DOHH2 (cell line): Measurements from ENCODE around the gene C7orf33.

Experiments
- CTCF ChIP-seq: fragments of 200-600 bp; sonication (generic); IDR thresholded peaks from one replicate; pipeline ENCODE4 v1.5.1; 2014; ENCODE audit warnings: antibody characterized with exemption, mild to moderate bottlenecking, low read depth, low read length; ENCODE audit not compliant: poor library complexity, severe bottlenecking
- EZH2phosphoT487 ChIP-seq: fragments of 200-600 bp; sonication (generic); IDR thresholded peaks from 2 replicates; pipeline ENCODE4 v1.6.1; 2017; ENCODE audit warnings: borderline replicate concordance, mild to moderate bottlenecking, antibody characterized with exemption, low read length, moderate library complexity, mixed read lengths

DNA sequence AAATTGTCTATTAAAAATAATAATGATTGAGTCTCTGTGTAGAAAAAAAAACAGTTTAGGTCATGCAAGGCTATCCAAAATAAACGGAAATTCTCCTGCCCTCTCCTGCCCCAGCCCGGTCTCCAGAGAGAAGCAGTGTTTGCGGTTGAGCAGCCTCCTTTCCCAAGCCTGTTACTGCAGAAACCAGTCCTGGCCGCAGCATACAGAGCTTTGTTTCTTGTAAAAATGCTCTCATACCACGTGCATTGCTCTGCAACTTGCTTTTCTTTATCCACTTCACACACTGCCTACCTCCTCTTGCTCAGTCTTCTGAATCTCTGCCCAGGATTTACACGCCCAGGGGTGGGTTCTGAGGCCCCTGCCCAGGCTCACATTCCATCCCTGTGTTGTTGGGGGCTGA, 73.8 kb downstream of the C7orf33 start:
- TF ChIP-seq EZH2phosphoT487 (no peak), CTCF (no peak)
